RCC 7860 (cell line): ENCODE data around the gene KRTAP12-1.

Experiments
- DNase-seq: peaks from one replicate; pipeline ENCODE4 v3.0.0-alpha.2; 2015; ENCODE audit warnings: low spot score
- FAIRE-seq: peaks from 2 replicates; lab custom pipeline; 2012; peaks lifted over from hg19 to GRCh38; lab: Jason Lieb, UNC

Gene KRTAP12-1, protein sequence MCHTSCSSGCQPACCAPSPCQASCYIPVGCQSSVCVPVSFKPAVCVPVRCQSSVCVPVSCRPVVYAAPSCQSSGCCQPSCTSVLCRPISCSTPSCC

DNA sequence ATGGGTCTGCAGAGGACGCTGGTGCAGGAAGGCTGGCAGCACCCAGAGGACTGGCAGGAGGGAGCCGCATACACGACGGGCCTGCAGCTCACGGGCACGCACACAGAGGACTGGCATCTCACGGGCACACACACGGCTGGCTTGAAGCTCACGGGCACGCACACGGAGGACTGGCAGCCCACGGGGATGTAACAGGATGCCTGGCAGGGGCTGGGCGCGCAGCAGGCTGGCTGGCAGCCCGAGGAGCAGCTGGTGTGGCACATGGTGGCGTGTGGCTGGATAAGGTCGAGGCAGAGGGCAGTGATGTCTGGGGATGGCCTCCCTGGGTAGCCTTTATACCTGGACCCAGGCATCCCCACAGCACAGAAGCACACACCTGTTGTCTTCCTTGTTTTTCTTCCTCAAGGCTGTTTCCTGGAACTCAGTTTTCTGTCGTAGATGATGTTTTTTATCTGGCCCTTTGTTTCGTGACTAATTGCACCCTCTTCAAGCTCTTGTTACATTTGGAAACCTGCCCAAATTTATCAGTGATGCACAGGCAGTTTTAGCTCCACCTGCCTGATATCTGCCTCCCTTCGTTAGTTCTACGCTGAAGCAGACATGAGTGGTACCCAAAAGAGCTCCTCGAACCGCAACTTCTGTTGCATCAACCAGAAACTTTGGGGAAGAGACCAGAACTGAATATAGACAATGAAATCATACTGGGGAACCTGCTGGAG is at the start of gene KRTAP12-1:
KRTAP12-1 (minus strand) TSS at position 303 of the 719 bp plus-strand sequence; CDS start at position 263, 40 bp downstream.
- DNase-seq, result no peak
- no peak for FAIRE-seq

DNA sequence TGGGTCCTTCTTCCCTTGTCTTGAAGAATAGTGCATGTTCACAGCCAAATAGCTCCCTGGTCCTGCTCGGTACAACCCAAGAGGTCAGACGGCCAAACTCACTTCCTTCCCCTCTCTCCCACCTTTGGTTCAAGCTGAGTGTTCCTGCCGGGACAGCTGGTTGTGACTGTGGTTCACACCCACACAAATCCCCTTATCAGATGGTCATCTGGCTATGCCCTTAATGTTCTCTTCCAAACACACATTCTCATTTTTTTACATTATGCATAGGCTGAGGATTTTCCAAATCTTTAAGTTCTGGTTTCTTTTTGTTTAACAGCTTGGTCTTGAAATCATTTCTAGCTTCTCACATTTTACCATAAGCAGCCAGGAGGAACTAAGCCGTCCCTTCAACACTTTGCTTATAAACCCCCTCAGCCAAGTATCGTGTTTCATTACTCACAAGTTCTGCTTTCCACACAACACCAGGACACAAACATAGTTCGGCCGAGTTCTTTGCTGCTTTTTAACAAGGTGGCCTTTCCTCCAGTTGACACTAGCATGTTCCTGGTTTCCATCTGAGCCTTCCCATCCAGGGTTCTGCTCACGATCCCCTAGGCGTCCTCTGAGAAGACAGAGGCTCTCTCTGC is 49.1 kb upstream of the KRTAP12-1 start:
- FAIRE-seq (no peak), DNase-seq (no peak)

DNA sequence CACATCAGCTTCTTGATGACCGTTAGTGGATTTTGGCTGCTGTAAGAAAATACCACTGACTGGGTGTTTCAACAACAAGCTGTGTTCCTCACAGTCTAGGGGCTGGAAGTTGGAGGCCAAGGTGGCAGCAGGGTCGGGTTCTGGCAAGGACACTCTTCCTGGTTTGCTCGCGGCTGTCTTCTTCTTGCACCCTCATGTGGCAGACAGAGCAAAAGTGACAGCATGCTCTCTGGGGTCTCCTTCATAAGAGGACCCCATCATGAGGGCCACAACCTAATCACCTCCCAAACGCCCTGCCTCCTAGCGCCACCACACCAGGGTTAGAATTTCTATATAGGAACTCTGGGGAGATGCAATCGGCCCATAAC is 48.0 kb upstream of the KRTAP12-1 start:
- no peak for DNase-seq
- FAIRE-seq, result no peak

GRCh38 chr21:44729336-44730027 is 47.5 kb upstream of the KRTAP12-1 start:
- no peak for FAIRE-seq

DNA sequence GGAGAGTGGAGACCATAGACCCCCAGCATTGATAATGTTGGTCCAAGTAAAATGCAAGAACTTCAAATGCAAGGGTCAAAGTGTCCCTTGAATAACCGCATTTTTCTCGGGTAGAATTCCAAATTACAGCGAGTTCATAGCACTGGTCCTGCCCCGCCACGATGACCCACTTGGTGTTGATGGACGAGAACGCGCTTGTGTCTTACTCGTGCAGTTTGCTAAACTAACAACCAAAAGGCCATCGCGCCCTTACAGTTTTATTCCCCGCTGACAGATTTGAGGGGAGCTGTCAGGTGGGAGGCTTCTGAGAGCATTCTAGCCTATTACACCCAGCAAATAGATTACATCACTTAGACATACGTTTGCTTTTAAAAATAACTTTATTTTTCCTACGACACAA is 46.8 kb upstream of the KRTAP12-1 start:
- no peak for DNase-seq
- no peak for FAIRE-seq

More at GRCh38 chr21:44729336-44730027, 47.5 kb upstream of the KRTAP12-1 start:
- no peak for DNase-seq

DNA sequence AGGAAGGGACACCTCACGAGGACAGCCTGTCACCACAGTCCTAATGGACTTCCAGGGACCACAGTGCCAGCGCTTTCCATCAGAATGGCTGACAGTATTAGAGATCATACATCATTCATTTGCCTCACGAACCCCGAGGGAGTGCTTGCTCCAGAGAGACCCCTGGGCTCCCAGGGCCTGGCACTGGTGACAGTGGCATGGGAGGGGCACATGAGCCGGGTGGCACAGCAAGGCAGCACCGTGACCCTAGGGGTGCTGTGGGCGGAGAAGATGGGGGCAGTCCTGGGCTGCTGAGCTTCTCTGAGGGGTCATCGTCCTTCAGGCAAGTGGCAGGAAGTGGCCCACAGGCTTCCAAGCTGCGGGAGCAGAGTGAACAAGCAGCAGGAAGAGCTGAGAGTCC is 45.8 kb upstream of the KRTAP12-1 start:
- FAIRE-seq, result no peak

DNA sequence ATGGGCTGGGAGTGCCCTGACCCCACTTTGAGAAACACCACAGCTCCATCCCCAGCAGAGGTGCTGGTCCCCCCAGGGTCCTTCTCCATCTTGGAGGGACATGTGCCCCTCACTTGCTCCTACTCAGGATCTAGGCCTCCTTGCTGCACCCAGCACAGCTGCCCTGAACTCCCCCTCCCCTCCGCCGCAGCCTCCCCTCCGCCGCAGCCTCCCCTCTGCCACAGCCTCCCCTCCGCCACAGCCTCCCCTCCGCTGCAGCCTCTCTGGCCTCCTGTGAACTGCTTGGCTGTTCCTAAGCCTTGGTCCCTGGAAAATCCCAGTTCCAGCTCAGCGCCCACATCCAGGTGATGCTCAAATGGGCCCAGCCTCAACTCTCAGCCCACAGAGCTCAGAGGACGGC is 45.4 kb upstream of the KRTAP12-1 start:
- no peak for DNase-seq
- FAIRE-seq, result no peak

More for the DNA sequence above, 45.8 kb upstream of the KRTAP12-1 start:
- no peak for DNase-seq

DNA sequence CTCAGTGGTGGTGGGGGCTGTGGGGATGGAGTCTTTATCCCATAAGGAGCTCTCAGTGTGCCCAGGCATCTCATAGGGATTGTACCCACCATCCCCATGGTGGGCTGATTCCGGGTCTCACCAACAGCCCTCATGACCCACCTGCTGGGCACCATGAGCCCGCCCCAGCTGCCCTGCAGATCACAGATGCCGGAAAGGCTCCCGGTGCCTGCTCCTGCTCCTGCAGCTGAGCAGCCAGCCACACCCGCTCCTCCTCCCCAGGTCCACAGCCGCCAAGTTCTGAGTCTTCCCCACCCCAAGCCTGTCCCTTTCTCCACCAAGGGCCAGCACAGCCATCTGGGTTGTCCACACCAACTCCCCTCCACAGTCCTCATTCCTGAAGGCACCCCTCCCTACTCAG is 44.9 kb upstream of the KRTAP12-1 start:
- FAIRE-seq (no peak), DNase-seq (no peak)

DNA sequence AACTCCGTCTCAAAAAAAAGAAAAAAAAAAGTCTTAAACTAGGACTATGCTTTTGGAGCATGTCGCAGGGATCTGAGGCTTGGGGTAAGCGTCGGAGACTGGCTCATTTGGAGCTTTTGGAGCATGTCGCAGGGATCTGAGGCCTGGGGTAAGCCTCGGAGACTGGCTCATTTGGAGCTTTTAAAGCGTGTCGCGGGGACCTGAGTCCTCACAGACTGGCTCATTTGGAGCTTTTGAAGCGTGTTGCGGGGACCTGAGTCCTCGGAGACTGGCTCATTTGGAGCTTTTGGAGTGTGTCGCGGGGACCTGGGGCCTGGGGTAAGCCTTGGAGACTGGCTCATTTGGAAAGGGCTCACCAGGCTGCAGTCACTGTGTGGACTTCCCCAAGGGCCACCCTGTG is 43.0 kb upstream of the KRTAP12-1 start:
- DNase-seq, result no peak

GRCh38 chr21:44724196-44724595 is 42.2 kb upstream of the KRTAP12-1 start:
- FAIRE-seq, result no peak

More for the DNA sequence above, 43.0 kb upstream of the KRTAP12-1 start:
- no peak for FAIRE-seq

DNA sequence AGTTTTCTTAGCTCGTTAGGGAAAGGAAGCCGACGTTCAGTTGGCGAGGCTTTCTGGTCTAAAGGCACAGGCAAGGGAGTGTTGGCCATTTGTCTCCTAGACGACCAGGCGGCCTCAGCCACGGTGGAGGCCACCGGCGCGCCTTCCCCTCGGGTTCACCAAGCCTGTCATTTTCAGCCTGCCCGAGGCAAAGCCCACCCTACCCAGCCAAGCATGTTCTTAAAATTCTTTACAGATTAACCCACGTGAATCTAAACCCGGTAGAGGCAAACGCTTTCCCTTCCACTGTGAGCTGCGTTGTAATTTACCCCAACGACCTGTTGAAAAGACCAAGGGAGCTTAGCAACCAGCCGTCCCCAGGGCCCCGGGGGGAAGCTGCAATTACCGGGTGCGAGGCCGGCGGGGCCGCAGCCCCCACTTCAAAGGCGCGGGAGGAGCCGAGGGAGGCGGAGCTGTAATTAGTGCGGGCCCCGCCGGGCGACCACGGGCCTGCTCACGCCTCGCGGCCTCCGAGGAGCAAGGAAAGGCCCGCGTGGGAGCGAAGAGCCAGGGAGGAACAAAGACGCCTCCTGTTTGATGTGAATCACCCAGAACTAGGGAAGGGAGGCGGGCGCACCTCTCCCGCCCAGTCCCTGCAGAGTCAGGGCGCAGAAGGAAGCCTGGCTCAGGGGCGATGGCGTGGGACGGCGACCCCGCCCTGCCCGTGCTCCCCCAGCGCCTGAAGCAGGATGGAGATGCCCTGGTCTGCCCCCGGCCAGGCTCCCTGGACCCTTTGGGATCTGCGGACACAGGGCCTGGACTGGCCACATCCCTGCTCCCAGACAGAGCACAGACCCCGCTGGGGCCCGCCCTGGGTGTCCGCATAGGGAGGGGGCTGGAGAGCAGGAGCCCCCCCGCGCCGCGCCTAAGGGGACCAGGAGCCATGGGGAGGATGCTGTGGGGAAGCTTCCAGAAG is 41.5 kb upstream of the KRTAP12-1 start:
- DNase-seq (no peak), FAIRE-seq (no peak)

More at GRCh38 chr21:44724196-44724595, 42.2 kb upstream of the KRTAP12-1 start:
- DNase-seq, result no peak

DNA sequence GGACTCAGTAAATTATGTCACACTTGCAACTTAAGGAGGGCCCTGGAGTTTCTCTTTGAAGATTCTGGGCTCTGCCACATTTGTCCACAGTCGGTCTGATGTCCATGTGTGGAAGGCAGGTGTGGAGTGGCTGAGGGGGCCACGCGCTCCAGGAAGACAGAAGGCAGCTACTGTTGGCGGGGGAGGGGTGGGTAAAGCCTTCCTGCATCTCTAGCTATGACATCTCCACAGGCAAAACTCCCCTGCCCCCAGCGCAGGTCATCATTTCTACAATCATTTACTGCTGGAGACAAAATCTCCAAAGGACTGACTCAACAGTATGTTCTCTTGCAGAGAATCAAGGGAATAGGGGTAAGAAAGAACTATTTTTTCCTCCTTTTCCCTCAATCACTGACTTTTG is 40.8 kb upstream of the KRTAP12-1 start:
- FAIRE-seq (no peak), DNase-seq (no peak)

- DNase-seq (no peak), FAIRE-seq (no peak)
Observed at GRCh38 chr21:44720170-44720569, 38.2 kb upstream of the KRTAP12-1 start.

- DNase-seq, result no peak
- no peak for FAIRE-seq
Observed at GRCh38 chr21:44718571-44718970, 36.6 kb upstream of the KRTAP12-1 start.

GRCh38 chr21:44718093-44718492 is 36.1 kb upstream of the KRTAP12-1 start:
- FAIRE-seq (no peak), DNase-seq (no peak)

- FAIRE-seq, result no peak
- DNase-seq, result no peak
Observed at GRCh38 chr21:44716984-44717383, 35.0 kb upstream of the KRTAP12-1 start.

- DNase-seq (no peak), FAIRE-seq (no peak)
Observed at GRCh38 chr21:44714905-44715304, 32.9 kb upstream of the KRTAP12-1 start.

DNA sequence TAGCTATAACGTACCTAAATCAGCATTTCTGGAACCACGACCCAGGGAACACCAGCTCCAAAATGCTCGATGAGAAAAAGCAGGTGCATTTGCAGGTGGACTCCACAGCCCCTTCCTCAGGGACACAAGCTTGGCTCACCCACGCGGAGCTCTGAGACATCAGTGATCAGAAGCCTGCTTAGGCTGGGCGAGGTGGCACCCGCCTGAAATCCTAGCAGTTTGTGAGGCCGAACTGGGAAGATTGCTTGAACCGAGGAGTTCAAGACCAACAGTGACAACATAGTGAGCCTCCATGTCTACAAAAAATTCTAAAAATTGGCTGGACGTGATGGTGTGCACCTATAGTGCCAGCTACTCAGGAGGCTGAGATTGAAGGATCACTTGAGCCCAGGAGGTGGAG is 31.9 kb upstream of the KRTAP12-1 start:
- no peak for DNase-seq
- no peak for FAIRE-seq

DNA sequence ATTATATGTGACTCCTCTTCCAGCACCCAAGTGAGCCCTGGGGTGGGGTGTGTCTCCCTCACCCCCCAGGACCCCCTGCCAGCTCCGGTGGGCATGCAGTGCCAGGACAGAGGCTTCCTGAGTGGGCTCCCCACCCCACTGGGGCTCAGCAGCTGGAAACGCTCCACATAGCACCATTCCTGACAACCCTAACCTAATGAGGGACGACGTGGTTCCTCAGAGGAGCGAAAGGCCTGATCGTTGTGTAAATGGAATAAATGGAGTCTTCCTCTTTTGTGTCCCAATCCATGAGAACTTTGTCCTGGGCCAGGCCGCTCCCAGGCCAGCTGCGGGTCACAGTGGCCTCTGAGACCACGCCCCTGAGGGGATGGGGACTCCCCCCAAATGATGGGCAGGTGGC is 31.2 kb upstream of the KRTAP12-1 start:
- FAIRE-seq (no peak), DNase-seq (no peak)

- DNase-seq, result no peak
- no peak for FAIRE-seq
Observed at GRCh38 chr21:44712203-44713028, 30.5 kb upstream of the KRTAP12-1 start.
